NCI-H128 (cell line): ENCODE data around the gene WWOX.
"Not testable (repeated sequence)": the region's sequence is repeated elsewhere in the genome, so short reads cannot be mapped to it uniquely, and the experiment has no call there.

Source experiments
- DNase-seq: peaks from one replicate; lab custom pipeline; 2025; ENCODE audit not compliant: unreplicated experiment; lab: John Stamatoyannopoulos, UW

The WWOX gene

GRCh38 chr16:78099271-78100111 is at the start of gene WWOX:
TSS of gene WWOX (plus strand) at chr16:78099654.
- peak; percentile 92 for DNase-seq

- DNase-seq = no peak
Observed at GRCh38 chr16:78050734-78051400, 48.6 kb upstream of the WWOX start.

- DNase-seq = no peak
Observed at GRCh38 chr16:78057803-78058564, 41.5 kb upstream of the WWOX start.

- DNase-seq = not testable (repeated sequence)
Observed at GRCh38 chr16:78059806-78060205, 39.6 kb upstream of the WWOX start.

GRCh38 chr16:78060295-78060694 is 39.2 kb upstream of the WWOX start:
- DNase-seq = no peak

- no peak for DNase-seq
Observed at GRCh38 chr16:78060809-78061208, 38.6 kb upstream of the WWOX start.

GRCh38 chr16:78065319-78065718 is 34.1 kb upstream of the WWOX start:
- DNase-seq = no peak

GRCh38 chr16:78069913-78070312 is 29.5 kb upstream of the WWOX start:
- DNase-seq = no peak

- DNase-seq = no peak
Observed at GRCh38 chr16:78072275-78072674, 27.2 kb upstream of the WWOX start.

- DNase-seq = no peak
Observed at GRCh38 chr16:78075800-78076199, 23.7 kb upstream of the WWOX start.

- DNase-seq = no peak
Observed at GRCh38 chr16:78081341-78081740, 18.1 kb upstream of the WWOX start.

- no peak for DNase-seq
Observed at GRCh38 chr16:78091419-78091818, 8.0 kb upstream of the WWOX start.

GRCh38 chr16:78092758-78093157 is 6.7 kb upstream of the WWOX start:
- no peak for DNase-seq

- no peak for DNase-seq
Observed at GRCh38 chr16:78094166-78094565, 5.3 kb upstream of the WWOX start.

- no peak for DNase-seq
Observed at GRCh38 chr16:78094998-78095397, 4.5 kb upstream of the WWOX start.

- no peak for DNase-seq
Observed at GRCh38 chr16:78096386-78096785, 3.1 kb upstream of the WWOX start.

GRCh38 chr16:78097548-78097947 is 1.9 kb upstream of the WWOX start:
- DNase-seq = no peak

- no peak for DNase-seq
Observed at GRCh38 chr16:78098087-78098486, 1.4 kb upstream of the WWOX start.

GRCh38 chr16:78098595-78099270 is 721 bp upstream of the WWOX start:
- DNase-seq = no peak

GRCh38 chr16:78100112-78100467 is 636 bp downstream of the WWOX start:
- no peak for DNase-seq

- DNase-seq = no peak
Observed at GRCh38 chr16:78102122-78102660, 2.7 kb downstream of the WWOX start.
